Astrocyte of the spinal cord (primary cell): ENCODE data around the gene PDE10A.

ENCODE experiments used
- DNase-seq: peaks from one replicate; pipeline ENCODE4 v3.0.0; 2011; ENCODE audit warnings: low read depth, low spot score
- H3K4me3 ChIP-seq: 2 replicates; pipeline ENCODE4 v1.5.1; 2011; ENCODE audit warnings: low read depth, mild to moderate bottlenecking, low read length, moderate library complexity
- CTCF ChIP-seq: IDR thresholded peaks from 2 replicates; pipeline ENCODE4 v1.5.1; 2012; ENCODE audit warnings: low read depth, mild to moderate bottlenecking, low read length, inconsistent platforms
- in situ Hi-C: cut with HindIII; loops from 2 replicates; pipeline ENCODE4 v1.10.0; 2017; ENCODE audit warnings: low sequenced_read_pairs

Gene PDE10A

GRCh38 chr6:165634101-165634880, 28.8 kb downstream of the PDE10A start:
- in situ Hi-C loops = no loop called here
- no peak overlapping the region for H3K4me3 ChIP-seq
- DNase-seq = no peak
- TF ChIP-seq CTCF = no peak

DNA sequence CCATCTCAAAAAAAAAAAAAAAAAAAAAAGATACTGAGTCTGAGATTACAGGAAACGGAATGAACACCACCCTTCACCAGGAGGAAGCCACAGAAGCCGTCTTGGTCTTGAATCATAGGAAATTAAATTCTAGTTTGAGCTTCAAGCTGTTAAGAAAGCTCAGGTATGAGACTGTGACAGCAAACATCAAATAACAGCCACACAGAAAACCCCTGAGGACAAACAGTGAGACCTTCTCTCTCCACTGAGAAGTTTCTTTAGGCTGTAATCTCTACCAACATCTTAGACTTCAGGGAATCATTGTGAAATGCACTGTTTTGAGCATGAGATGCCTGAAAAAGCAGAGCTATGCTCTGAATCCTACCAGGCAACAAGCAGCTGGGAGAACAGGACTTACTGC, 30.8 kb downstream of the PDE10A start:
- in situ Hi-C loops = no loop called here
- H3K4me3 ChIP-seq = no peak overlapping the region
- DNase-seq = no peak
- no peak for TF ChIP-seq CTCF

DNA sequence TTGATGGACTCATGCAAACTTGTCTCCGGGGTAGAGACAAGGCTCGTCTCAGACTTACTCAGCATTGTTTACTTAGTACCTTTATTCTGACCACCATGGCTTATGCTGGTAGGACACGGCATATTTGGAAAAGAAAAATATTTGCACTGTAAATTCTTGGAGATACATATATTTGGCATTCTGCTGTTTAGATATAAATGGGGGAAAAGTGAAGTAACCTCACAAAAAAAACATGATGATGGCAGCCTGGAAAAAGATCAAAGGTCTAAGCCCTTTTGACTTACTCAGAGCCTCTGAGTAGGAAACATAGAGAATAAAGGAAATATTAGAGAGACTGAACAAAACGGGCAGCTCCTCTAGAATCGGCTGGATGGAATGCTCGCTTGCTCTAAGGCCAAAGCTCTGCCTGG, 32.5 kb downstream of the PDE10A start:
- no peak for DNase-seq
- in situ Hi-C loops = no loop called here
- no peak for TF ChIP-seq CTCF
- no peak overlapping the region for H3K4me3 ChIP-seq

GRCh38 chr6:165628955-165629354, 34.1 kb downstream of the PDE10A start:
- in situ Hi-C loops = no loop called here
- TF ChIP-seq CTCF = no peak
- no peak overlapping the region for H3K4me3 ChIP-seq
- DNase-seq = no peak

DNA sequence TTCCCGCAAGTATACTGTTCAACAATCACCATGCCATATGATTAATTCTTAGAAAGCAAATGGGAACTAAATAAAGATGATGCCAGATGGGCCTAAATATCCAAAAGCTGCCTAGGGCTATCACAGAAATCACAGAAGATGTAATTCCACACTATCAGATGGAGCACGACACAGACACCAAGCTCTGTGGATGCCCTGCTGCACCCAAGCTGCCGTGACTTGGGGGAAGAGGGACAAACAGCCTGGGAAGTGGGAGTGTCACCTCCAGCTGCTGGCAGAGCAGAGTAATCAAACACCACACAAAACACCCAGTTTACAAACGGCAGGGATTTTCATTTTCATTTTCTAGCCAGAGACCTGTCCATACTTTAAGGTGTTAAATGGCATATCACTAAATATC, 35.7 kb downstream of the PDE10A start:
- no peak overlapping the region for H3K4me3 ChIP-seq
- TF ChIP-seq CTCF = no peak
- in situ Hi-C loops = no loop called here
- DNase-seq = no peak

DNA sequence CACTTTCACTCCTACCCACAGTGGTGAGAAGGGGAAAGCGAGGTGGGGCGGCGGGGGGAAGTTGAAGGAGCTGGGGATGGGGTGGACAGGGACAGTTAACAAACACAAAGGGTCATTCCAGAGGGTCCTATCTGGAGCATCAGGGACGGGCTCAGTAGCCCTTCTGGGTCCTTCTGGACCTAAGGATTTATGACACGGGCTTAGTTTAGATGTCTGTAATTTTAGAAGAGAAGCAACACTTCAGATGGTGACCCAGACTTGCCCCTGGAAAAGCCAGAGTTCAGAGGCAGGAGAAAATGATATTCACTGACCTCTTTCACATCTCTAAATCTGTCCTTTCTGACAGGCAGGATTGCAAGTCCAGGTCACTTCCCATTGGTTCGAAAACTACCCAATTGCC, 36.3 kb downstream of the PDE10A start:
- in situ Hi-C loops = no loop called here
- DNase-seq = no peak
- no peak overlapping the region for H3K4me3 ChIP-seq
- no peak for TF ChIP-seq CTCF
